Transverse colon (tissue), 4 donors: ENCODE data around the gene CARMIL3. TPM values are rescaled to one million over a fixed set of nuclear protein-coding genes. Genes with fewer than 3 reads are reported as not detected.
"Not testable (repeated sequence)": the region's sequence is repeated elsewhere in the genome, so short reads cannot be mapped to it uniquely, and the experiment has no call there.

Experiments used
- DNase-seq: peaks from one replicate; pipeline ENCODE4 v3.0.0-alpha.2; 2019
- H3K27ac ChIP-seq, 4 donors: fragments of 200-600 bp; sonication (generic); 2 replicates each; pipeline ENCODE4 v1.5.1; 2016 to 2018; ENCODE audit warnings: inconsistent platforms in 4 of 4
- H3K27me3 ChIP-seq: fragments of 200-600 bp; sonication (generic); 2 replicates; pipeline ENCODE4 v1.5.1; 2017; ENCODE audit warnings: inconsistent platforms
- H3K36me3 ChIP-seq, 4 donors: fragments of 200-600 bp; sonication (generic); 2 replicates each; pipeline ENCODE4 v1.5.1; 2017 to 2019; ENCODE audit warnings: inconsistent platforms in 4 of 4
- H3K4me1 ChIP-seq, 4 donors: fragments of 200-600 bp; sonication (generic); 2 replicates each; pipeline ENCODE4 v1.5.1; 2017 to 2020; ENCODE audit warnings: inconsistent platforms in 4 of 4
- H3K4me3 ChIP-seq, 4 donors: fragments of 200-600 bp; sonication (generic); 1 replicate in 1 of 4; 2 replicates in 3 of 4; pipeline versions ENCODE4 v1.5.1 to v1.6.1; 2017 to 2019; ENCODE audit warnings: inconsistent platforms in 4 of 4
- H3K9me3 ChIP-seq, 2 donors: fragments of 200-600 bp; sonication (generic); 2 replicates each; pipeline ENCODE4 v1.5.1; 2017 to 2019; ENCODE audit warnings: inconsistent platforms in 2 of 2
- CTCF ChIP-seq, 5 experiments: fragments of 200-600 bp in 3 of 5; fragments of 450-650 bp in 2 of 5; sonication (generic) in 3 of 5; IDR thresholded peaks; 1 replicate in 2 of 5; 2 replicates in 3 of 5; pipeline ENCODE4 v1.5.1; 2016 to 2017; ENCODE audit warnings: antibody characterized with exemption in 5 of 5, inconsistent platforms in 3 of 5, mild to moderate bottlenecking in 2 of 5, moderate library complexity in 1 of 5
- EP300 ChIP-seq: sonication (generic); formaldehyde crosslinking; IDR thresholded peaks from one replicate; pipeline ENCODE4 v1.6.1; 2017; ENCODE audit warnings: antibody characterized with exemption, low read depth
- POLR2A ChIP-seq: fragments of 450-650 bp; IDR thresholded peaks from one replicate; pipeline ENCODE4 v1.6.1; 2016; ENCODE audit warnings: antibody characterized with exemption, mild to moderate bottlenecking, moderate library complexity
- POLR2AphosphoS5 ChIP-seq, 3 donors: sonication (generic); formaldehyde crosslinking; IDR thresholded peaks; one replicate each; pipeline ENCODE4 v1.6.1; 2016; ENCODE audit warnings: antibody characterized with exemption in 3 of 3
- WGBS, 2 donors: methylation state at CpG; one replicate each; pipeline ENCODE4 v1.1.5; 2018; ENCODE audit warnings: low coverage in 1 of 2; 5-methylcytosine and 5-hydroxymethylcytosine counted together
- in situ Hi-C, 4 donors: fragments of 200-750 bp; cut with MboI; loops; one replicate each; pipeline versions ENCODE4 v1.15.0 to v1.15.1; 2017; ENCODE audit warnings: low sequenced_read_pairs in 3 of 4, low pct_ligation_motif_present in 1 of 4, low pct_unique_long_range_greater_than_20kb in 1 of 4
- intact Hi-C: fragments of 100-400 bp; cut with DNase I; formaldehyde crosslinking; loops from one replicate; pipeline ENCODE4 v1.15.1; 2023; ENCODE audit warnings: low total_unique reads
- total RNA-seq, 4 donors: library from RNA; depleted of rRNA; stranded (reverse); fragments of >200 nt; gene quantifications; one replicate each; pipeline ENCODE4 v1.1.0, GENCODE V29; 2016

CARMIL3 gene
- total RNA-seq = 1 to 10 TPM in 3 of 4 donors, under 1 TPM in 1; 0.20 to 4.1 (median 3.0) TPM

GRCh38 chr14:24051789-24052655 lies at the start of gene CARMIL3:
Gene CARMIL3, plus strand, starts transcription at chr14:24052009. Its CDS starts 145 bp downstream, at chr14:24052154.
- H3K4me3 ChIP-seq = peak within 1 kb of the TSS; percentile 40 to 66 (median 56)
- 0% methylated on average over 65 of the region's 92 CpGs; no CpG with 5 or more reads in 1 of the 2 donors for WGBS, 2 donors
- intact Hi-C loops (no loop called here), in situ Hi-C loops (no loop called here)
- no peaks in the 10 kb centered on the region for H3K36me3 ChIP-seq
- H3K27me3 ChIP-seq = no peaks in the 10 kb centered on the region
- peak; percentile 72 for DNase-seq
- H3K4me1 ChIP-seq = peaks cover 7 to 15% (median 12%) of the 10 kb centered on the region in 4 donors
- no peaks in the 10 kb centered on the region for H3K9me3 ChIP-seq
- peak within 1 kb of the TSS; percentile 40 to 72 (median 58) for H3K27ac ChIP-seq
- TF ChIP-seq POLR2AphosphoS5 (IDR thresholded peaks at IDR 0.05) = peak in 1 of 3 donors; percentile 21
- no peak for TF ChIP-seq POLR2A

GRCh38 chr14:24006471-24006816 lies 45.4 kb upstream of the CARMIL3 start:
- intact Hi-C loops, DNase-seq, H3K9me3 ChIP-seq, H3K4me1 ChIP-seq, H3K27me3 ChIP-seq, in situ Hi-C loops, H3K36me3 ChIP-seq: not testable (repeated sequence)
- no CpG with 5 or more reads among the region's 15 CpGs for WGBS, 2 donors
- peak overlapping the region in 3 of 4 donors; percentile 56 to 73 (median 61) for H3K27ac ChIP-seq
- H3K4me3 ChIP-seq = peak overlapping the region in 3 of 4 donors; percentile 40 to 45 (median 41)

- in situ Hi-C loops, H3K36me3 ChIP-seq, intact Hi-C loops, H3K27me3 ChIP-seq, H3K9me3 ChIP-seq, H3K4me1 ChIP-seq: not testable (repeated sequence)
- peak overlapping the region in 3 of 4 donors; percentile 56 to 73 (median 61) for H3K27ac ChIP-seq
- DNase-seq = peak; percentile 35
- peak overlapping the region in 3 of 4 donors; percentile 40 to 45 (median 41) for H3K4me3 ChIP-seq
- WGBS, 2 donors = 2% methylated on average over 29 of the region's 62 CpGs; no CpG with 5 or more reads in 1 of the 2 donors
These were observed 44.8 kb upstream of the CARMIL3 start for GRCh38 chr14:24006817-24007652.

- H3K27ac ChIP-seq = no peak overlapping the region
- H3K27me3 ChIP-seq = no peaks in the 10 kb centered on the region
- H3K9me3 ChIP-seq = no peaks in the 10 kb centered on the region
- no peak for TF ChIP-seq POLR2AphosphoS5 (IDR thresholded peaks at IDR 0.05)
- TF ChIP-seq EP300 = no peak
- TF ChIP-seq CTCF (IDR thresholded peaks at IDR 0.05) = no peak
- TF ChIP-seq POLR2A = no peak
- peaks cover 0 to 17% (median 9%) of the 10 kb centered on the region in 4 donors for H3K4me1 ChIP-seq
- H3K4me3 ChIP-seq = no peak overlapping the region
- in situ Hi-C loops = no loop called here
- H3K36me3 ChIP-seq = no peaks in the 10 kb centered on the region
- WGBS, 2 donors = 63 to 67% methylated on average over 1 to 2 of the region's 2 CpGs
- no peak for DNase-seq
- intact Hi-C loops = loop anchor here (10.0 kb wide), 1 partner anchor 84 kb away; the partner anchor contains the start of gene PCK2
These were observed 40.8 kb upstream of the CARMIL3 start for GRCh38 chr14:24011051-24011450.

GRCh38 chr14:24012726-24013273 lies 39.0 kb upstream of the CARMIL3 start:
- 49 to 50% methylated on average over 4 of the region's 4 CpGs for WGBS, 2 donors
- intact Hi-C loops = loop anchor here (10.0 kb wide), 1 partner anchor 82 kb away; the partner anchor contains the start of gene PCK2

More at GRCh38 chr14:24012726-24013273, 39.0 kb upstream of the CARMIL3 start:
- H3K4me1 ChIP-seq = peaks cover 0 to 17% (median 6%) of the 10 kb centered on the region in 4 donors
- H3K27ac ChIP-seq, in situ Hi-C loops, H3K9me3 ChIP-seq, DNase-seq, H3K27me3 ChIP-seq, H3K4me3 ChIP-seq, H3K36me3 ChIP-seq: not testable (repeated sequence)
